Stimulated activated naive CD4-positive, alpha-beta T cell treated with Interleukin-2 at 50 U/mL for 16 hours (primary cell): Measurements from ENCODE around the gene CRELD2.

Source experiments
- DNase-seq: peaks from one replicate; lab custom pipeline; 2025; lab: John Stamatoyannopoulos, UW

CRELD2 gene

DNA sequence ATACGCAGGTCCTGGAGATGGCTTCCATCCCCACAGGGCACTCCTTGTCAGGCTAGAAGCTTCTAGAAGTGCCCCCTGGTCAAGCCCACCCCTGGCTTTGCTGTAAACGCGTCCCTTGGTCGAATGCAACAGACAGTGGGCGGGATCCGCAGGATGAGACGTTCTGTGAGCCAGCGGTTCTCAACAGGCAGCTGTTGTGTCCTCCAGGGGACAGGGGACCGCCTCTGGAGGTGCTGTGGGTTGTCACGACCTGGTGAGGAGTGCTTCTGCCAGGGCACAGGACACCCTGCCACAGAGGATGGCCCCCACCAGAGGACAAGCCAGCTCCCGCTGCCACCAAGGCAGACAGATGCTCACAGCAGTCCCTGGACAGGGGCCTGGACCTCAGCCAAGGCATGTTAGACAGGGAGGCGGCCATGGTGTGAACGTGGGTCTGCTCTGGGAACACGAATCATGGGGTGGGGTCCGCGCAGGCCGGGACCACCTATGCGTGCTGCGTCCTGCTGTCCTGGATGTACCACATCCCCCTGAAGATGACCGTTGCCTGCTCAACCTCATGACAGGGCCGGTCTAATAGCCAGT is 11.7 kb downstream of the CRELD2 start:
- DNase-seq = no peak

- DNase-seq = peak; percentile 32
Measured at GRCh38 chr22:49930596-49931412, 12.4 kb downstream of the CRELD2 start.

GRCh38 chr22:49933236-49934159 is 15.1 kb downstream of the CRELD2 start:
- no peak for DNase-seq

DNA sequence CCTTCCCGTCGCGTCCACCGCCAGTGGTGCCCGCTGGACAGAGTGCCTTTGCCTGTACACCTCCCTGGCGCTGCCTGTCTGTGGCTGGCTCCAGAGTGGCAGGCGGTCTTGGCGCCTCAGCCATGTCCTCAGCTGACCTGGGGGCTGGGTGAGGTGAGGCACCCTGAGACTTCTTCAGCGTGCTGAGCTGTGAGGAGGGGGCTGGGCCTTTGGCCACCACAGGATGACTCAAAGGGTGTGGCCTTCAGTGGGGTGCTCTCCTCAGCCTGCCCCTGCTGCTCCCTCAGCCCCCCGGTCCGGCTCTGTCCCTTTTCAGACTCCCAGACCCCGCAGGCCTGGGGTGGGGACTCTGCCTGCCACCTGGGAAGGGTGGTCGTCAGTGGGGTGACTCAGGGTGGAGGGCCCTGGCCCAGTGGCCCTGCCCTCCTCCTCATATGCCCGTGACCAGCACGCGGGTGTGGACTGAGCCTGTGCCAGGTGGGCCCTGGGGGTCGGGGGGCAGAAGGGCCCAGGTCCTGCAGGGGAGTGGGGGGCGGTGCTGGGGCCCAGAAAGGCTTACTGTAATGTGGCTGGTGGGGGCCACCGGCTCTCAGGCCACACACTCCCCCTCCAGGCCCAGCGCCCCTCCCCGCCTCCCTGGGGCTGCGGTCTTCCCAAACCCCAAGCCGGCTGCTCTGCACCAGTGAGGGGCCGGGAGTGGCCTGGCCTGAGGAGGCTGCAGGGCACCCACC is 15.9 kb downstream of the CRELD2 start:
- DNase-seq = peak; percentile 20

DNA sequence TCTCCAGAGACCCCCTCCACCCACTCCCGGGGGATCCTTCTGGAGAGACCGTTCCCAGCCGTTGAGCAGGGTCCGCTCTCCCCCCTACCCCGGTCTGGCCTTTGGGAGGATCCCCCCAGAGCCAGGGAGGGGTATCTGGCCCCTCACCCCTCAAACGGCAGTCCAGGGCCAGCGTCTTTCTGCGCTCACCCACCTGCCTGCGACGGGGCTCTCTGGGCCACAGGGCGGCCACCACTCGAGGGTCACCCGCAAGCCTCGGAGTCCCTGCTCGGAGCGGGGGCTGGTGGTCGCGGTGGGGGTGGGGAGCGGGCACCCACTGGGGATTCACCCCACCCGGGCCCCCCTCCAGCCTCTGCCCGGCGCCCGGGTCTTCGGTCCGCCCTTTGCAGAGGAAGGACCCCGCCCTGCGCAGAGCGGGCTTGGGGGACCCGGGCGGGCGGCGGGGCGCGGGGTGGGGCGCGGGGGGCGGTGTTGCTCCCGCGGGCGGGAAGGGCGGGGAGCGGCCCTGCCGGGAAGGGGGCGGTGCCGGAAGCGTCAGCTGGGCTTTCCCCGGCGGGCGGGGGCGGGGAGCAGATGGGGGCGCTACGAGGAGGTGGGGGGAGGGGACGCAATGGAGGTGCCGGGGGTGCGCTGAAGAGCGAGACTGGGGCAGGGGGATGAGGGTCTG is 16.6 kb downstream of the CRELD2 start:
- peak; percentile 85 for DNase-seq

DNA sequence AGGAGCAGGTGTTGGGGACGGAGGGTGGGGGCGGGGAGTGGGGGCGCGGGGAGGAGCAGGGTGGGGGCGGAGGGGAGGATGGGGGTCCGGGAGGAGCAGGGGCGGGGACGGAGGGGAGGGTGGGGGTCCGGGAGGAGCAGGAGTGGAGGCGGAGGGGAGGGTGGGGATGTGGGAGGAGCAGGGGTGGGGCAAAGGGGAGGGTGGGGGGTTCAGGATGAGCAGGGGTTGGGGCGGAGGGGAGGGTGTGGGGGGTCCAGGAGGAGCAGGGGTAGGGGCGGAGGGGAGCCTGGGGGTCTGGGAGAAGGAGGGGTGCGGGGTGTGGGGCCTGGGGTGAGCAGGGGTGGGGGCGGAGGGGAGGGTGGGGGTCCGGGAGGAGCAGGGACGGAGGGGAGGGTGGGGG is 17.1 kb downstream of the CRELD2 start:
- DNase-seq = peak; percentile 62

DNA sequence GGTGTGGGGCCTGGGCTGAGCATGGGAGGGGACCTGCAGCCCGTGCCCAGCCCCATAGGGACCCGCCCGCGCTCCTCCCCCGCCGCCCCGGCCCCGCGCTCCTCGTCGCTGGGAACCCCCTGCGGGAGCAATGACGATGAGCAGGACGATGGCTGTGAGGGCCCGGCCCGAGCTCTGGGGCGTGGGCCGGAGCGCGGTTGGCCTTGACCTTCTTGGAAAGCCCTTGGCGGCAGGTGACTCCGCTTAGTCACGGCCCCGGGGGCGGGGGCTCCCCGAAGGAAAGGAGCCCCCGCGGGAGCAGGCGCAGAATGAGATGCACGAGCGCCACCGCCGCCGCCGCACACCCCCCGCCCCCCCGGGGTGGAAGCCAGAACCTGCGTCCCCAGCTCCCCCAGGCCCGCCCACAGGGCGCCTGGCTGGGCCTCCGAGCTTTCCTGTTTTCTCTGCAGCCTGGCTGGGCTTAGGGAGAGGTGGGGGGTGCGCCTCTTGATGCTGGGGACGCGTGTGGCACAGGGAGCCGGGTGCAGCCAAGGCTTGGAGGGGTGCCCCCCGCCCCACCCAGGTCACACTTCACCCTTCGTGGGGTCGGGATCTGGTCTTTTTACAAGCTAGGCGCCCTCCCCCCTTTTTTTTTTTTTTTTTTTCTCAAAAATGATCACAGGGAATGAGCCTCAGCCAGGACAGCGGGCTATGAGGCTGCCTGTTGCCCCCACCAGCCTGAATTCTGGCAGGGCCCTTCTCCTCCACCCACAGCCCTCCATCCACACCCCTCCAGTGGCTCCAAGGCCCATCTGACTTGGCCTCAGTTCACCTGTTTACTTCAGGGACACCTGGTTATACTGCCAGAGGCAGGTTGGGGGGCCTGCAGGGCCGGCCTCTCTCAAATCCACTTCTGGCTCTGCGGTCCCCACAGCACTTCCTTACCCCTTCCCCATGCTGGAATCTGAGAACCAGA is 17.9 kb downstream of the CRELD2 start:
- DNase-seq = peak; percentile 97

GRCh38 chr22:49936973-49937757 is 18.7 kb downstream of the CRELD2 start:
- DNase-seq = no peak

DNA sequence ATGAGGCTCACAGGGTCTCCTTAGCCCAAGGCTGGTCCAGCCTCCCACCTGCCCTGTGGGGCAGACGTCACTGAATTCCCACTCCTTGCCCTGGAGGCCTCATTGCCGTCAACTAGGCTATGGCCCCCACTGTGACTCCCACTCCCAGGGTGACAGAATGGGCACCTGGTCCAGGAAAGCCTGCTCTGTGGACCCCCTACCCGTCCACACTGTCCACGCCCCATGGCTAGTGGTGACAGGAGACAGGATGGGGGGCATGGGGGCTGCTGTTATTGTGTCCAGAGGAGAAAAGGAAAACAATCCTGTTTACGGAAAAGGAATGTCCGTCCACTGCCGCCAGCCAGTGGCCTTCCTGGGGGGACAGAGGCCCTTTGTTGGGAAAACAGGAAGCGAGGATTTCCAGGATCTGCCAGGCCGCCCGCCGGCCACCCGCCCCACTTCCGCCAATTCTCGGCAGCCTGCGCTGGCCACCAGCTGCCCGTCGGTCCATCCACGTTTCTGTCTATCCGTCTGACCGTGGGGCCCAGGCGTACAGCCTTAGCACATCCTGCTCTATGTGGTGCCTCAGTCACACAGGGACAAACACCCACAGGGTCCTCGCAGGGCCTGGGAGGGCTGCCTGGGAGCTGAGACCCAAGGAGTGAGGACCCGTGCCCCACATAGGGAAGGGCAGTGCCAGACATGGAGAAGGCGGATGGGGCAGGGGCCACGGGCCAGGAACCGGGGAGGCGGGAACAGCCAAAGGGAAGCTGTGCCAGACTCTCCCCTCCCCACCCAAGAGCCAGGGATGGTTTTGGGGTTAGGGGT is 19.5 kb downstream of the CRELD2 start:
- DNase-seq = no peak

- DNase-seq = no peak
Measured at GRCh38 chr22:49938565-49939136, 20.2 kb downstream of the CRELD2 start.

GRCh38 chr22:49941507-49942316 is 23.3 kb downstream of the CRELD2 start:
- no peak for DNase-seq

DNA sequence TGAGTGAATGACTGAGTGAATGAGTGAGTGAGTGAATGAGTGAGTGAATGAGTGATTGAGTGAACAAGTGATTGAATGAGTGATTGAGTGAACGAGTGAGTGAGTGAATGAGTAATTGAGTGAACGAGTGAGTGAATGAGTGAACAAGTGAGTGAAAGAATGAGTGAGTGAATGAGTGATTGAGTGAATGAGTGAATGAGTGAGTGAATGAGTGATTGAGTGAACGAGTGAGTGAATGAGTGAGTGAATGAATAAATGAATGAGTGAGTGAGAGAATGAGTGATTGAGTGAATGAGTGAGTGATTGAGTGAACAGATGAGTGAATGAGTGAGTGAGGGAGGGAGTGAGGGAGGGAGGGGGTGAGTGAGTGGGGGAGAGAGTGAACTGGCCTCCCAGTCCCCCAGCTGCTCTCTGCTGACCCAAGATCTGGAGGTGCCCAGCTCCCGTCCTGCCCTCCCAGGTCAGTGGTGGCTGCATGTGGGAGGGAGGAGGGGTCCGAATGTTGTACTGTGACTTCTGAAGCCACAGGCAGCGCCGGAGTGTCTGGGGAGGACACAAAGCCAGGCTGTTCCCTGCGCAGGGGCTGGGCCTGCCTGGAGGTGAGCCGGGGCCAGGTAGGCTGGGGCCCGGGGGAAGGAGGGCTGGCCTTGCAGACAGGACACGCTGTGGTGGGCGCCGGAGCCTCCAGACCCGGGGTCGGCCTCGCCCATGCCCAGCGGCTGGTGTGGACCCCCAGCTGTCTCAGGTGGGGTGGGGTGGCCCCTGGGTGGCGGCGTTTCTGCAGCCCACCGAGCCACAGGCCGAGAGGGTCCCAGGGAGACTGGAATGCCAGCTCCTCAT is 24.4 kb downstream of the CRELD2 start:
- DNase-seq = no peak

DNA sequence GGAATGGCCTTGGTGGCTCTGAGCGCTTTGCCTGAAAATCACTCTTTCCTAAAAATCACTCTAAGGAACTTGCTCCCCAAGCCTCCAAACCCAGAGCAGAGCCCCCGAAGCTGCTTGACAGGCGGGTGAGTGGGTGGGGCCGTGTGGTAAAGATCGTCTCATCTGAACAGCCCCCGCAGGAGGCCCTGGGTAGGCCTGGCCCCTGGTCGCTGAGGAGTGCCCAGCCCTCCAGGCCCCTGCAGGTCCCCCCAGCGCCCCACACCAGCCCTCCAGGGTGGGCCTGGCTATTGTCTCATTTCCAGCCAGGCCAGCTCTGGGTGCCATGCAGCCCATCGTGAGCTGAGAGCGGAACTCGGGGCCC is 25.0 kb downstream of the CRELD2 start:
- DNase-seq = no peak

DNA sequence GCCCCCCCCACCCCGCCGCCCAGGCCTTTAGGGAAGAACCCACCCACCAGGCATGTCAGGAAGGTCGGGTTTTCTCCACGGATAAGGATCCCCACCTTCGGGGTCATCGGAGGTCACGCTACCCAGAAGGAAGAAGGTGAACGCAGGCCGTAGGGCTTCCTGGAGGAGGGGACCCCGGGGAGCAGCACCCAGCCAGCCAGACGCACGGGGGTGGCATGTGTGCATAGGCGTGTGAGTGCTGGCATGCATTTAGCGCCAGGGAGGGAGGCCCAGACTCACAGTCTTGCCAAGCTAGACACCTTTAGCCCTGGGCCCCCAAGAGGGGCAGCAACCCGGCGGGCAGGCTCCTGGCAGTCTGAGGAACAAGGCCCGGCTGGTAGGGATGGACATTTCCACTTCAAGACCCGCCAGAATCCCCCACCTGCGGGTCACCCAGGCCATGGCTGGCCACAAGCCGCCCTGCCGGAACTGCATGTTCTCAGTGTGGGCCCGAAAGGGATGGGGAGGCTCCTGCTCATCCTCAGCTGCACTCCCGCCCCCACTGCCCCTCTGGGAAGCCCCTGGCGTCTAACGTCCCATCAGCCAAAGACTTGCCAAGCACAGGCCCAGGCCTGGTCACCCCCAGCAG is 25.5 kb downstream of the CRELD2 start:
- DNase-seq = no peak

DNA sequence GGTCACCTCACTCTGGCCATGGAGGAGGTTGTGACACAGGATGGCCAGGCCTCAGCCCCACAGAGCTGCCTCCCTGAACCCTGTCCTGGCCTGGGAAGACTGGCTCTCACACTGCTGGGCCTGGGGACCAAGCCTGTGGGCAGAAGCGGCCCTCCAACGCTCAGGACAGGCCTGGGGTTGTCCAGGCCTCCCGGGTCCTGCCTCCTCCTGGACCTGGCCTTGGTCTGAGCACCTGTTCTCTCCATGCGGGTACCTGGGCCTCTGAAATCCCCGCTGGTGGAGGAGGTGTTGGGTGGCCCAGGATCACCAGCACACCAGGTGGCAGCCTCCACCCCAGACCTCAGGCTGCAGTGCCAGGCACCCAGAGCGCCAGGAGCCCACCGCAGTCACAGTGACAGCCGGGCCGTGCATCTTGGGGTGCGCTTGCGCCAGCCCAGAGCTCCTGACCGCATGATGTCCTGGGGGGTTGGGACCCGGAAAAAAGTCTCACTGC is 26.0 kb downstream of the CRELD2 start:
- DNase-seq = no peak
